Mesothelial cell of epicardium (in vitro differentiated cells): ENCODE measurements around the gene CHRND. TPM values are rescaled to one million over a fixed set of nuclear protein-coding genes. Genes with fewer than 3 reads are reported as not detected.

Experiments
- DNase-seq, 2 experiments: peaks; one replicate each; pipeline ENCODE4 v3.0.0; 2021; ENCODE audit warnings: low spot score in 2 of 2; ENCODE audit not compliant: unreplicated experiment in 2 of 2
- H3K27ac Mint-ChIP-seq: 2 replicates; pipeline ENCODE4 v1.8.0; 2021; ENCODE audit warnings: mixed read lengths
- H3K27me3 Mint-ChIP-seq: 2 replicates; pipeline ENCODE4 v1.8.0; 2021; ENCODE audit warnings: low read depth, mixed read lengths
- H3K36me3 Mint-ChIP-seq: 2 replicates; pipeline ENCODE4 v1.8.0; 2021; ENCODE audit warnings: mixed read lengths
- H3K4me1 Mint-ChIP-seq: 2 replicates; pipeline ENCODE4 v1.8.0; 2021; ENCODE audit warnings: mixed read lengths
- H3K4me3 Mint-ChIP-seq: 2 replicates; pipeline ENCODE4 v1.8.0; 2021; ENCODE audit warnings: mild to moderate bottlenecking, moderate library complexity, mixed read lengths
- H3K9me3 Mint-ChIP-seq: 2 replicates; pipeline ENCODE4 v1.8.0; 2021; ENCODE audit warnings: mixed read lengths
- total RNA-seq: library from RNA; stranded (reverse); gene quantifications from 3 replicates; pipeline ENCODE4 v1.2.1, GENCODE V29; 2021
- TF ChIP-seq, protein P1 (sequence below): fragments of 200-600 bp; sonication (generic); IDR thresholded peaks from one replicate; pipeline ENCODE4 v1.5.0; 2021; ENCODE audit warnings: antibody characterized with exemption; ENCODE audit not compliant: unreplicated experiment

Gene CHRND
- total RNA-seq, 1 donor from 2014 or later: not detected

GRCh38 chr2:232556426-232556825, 30.5 kb downstream of the CHRND start:
- Mint-ChIP-seq H3K4me1 (peaks cover 9% of the 10 kb centered on the region), H3K27ac (no peak overlapping the region)
- TF ChIP-seq, protein P1, sequence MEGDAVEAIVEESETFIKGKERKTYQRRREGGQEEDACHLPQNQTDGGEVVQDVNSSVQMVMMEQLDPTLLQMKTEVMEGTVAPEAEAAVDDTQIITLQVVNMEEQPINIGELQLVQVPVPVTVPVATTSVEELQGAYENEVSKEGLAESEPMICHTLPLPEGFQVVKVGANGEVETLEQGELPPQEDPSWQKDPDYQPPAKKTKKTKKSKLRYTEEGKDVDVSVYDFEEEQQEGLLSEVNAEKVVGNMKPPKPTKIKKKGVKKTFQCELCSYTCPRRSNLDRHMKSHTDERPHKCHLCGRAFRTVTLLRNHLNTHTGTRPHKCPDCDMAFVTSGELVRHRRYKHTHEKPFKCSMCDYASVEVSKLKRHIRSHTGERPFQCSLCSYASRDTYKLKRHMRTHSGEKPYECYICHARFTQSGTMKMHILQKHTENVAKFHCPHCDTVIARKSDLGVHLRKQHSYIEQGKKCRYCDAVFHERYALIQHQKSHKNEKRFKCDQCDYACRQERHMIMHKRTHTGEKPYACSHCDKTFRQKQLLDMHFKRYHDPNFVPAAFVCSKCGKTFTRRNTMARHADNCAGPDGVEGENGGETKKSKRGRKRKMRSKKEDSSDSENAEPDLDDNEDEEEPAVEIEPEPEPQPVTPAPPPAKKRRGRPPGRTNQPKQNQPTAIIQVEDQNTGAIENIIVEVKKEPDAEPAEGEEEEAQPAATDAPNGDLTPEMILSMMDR: no peak

GRCh38 chr2:232562515-232563151, 36.7 kb downstream of the CHRND start:
- no peaks in the 10 kb centered on the region for H3K4me1 Mint-ChIP-seq
- H3K9me3 Mint-ChIP-seq: no peaks in the 10 kb centered on the region
- no peaks in the 10 kb centered on the region for H3K27me3 Mint-ChIP-seq
- peaks cover 59% of the 10 kb centered on the region for H3K36me3 Mint-ChIP-seq
- H3K27ac Mint-ChIP-seq: no peak overlapping the region
- TF ChIP-seq, protein P1: no peak
- H3K4me3 Mint-ChIP-seq: no peak overlapping the region
- no peak for DNase-seq

More at GRCh38 chr2:232556426-232556825, 30.5 kb downstream of the CHRND start:
- no peak for DNase-seq
- no peaks in the 10 kb centered on the region for H3K27me3 Mint-ChIP-seq
- H3K36me3 Mint-ChIP-seq: peaks cover 28% of the 10 kb centered on the region
- H3K9me3 Mint-ChIP-seq: no peaks in the 10 kb centered on the region
- no peak overlapping the region for H3K4me3 Mint-ChIP-seq

DNA sequence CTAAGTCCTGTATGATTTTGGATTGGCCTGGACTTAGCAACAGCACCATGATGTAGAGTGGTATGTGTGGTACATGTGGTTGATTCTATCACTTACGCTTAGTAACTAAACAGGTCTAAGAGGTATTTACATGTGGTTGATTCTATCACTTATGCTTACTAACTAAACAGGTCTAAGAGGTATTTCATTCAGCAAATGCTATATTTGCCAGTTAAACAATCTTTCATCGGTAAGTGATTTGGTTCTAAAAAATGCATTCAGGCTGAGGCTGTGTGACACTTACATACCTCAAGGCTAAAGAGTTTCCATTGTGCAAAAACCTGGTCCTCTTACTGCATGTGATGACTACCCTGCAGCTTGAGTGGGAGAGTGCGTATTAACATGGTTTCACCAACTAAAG, 37.6 kb downstream of the CHRND start:
- H3K36me3 Mint-ChIP-seq: peaks cover 59% of the 10 kb centered on the region
- H3K27me3 Mint-ChIP-seq: no peaks in the 10 kb centered on the region
- no peak for DNase-seq
- TF ChIP-seq, protein P1: no peak
- H3K9me3 Mint-ChIP-seq: no peaks in the 10 kb centered on the region
- H3K4me3 Mint-ChIP-seq: no peak overlapping the region
- H3K4me1 Mint-ChIP-seq: no peaks in the 10 kb centered on the region
- H3K27ac Mint-ChIP-seq: no peak overlapping the region

GRCh38 chr2:232567721-232568120, 41.8 kb downstream of the CHRND start:
- Mint-ChIP-seq H3K36me3 (peaks cover 54% of the 10 kb centered on the region), H3K27ac (no peak overlapping the region), H3K4me1 (peaks cover 5% of the 10 kb centered on the region), H3K4me3 (no peak overlapping the region), H3K9me3 (no peaks in the 10 kb centered on the region), H3K27me3 (no peaks in the 10 kb centered on the region)
- DNase-seq: no peak
- TF ChIP-seq, protein P1: no peak

- Mint-ChIP-seq H3K27me3 (no peaks in the 10 kb centered on the region), H3K27ac (no peak overlapping the region), H3K36me3 (peaks cover 54% of the 10 kb centered on the region), H3K9me3 (no peaks in the 10 kb centered on the region), H3K4me1 (peaks cover 5% of the 10 kb centered on the region), H3K4me3 (no peak overlapping the region)
- TF ChIP-seq, protein P1: no peak
- no peak for DNase-seq
These were observed 42.2 kb downstream of the CHRND start for GRCh38 chr2:232568161-232568560.
